Neural progenitor cell (in vitro differentiated cells): ENCODE results near the gene SKAP2.

ENCODE experiments used
- EZH2 ChIP-seq: fragments of 200-600 bp; sonication (generic); IDR thresholded peaks from 2 replicates; pipeline ENCODE4 v1.6.1; 2017; ENCODE audit warnings: antibody characterized with exemption, mild to moderate bottlenecking, moderate library complexity
- TF ChIP-seq, protein P1 (sequence below): fragments of 200-600 bp; sonication (generic); IDR thresholded peaks from 2 replicates; pipeline ENCODE4 v1.5.1; 2017; ENCODE audit warnings: antibody characterized with exemption, mild to moderate bottlenecking

DNA sequence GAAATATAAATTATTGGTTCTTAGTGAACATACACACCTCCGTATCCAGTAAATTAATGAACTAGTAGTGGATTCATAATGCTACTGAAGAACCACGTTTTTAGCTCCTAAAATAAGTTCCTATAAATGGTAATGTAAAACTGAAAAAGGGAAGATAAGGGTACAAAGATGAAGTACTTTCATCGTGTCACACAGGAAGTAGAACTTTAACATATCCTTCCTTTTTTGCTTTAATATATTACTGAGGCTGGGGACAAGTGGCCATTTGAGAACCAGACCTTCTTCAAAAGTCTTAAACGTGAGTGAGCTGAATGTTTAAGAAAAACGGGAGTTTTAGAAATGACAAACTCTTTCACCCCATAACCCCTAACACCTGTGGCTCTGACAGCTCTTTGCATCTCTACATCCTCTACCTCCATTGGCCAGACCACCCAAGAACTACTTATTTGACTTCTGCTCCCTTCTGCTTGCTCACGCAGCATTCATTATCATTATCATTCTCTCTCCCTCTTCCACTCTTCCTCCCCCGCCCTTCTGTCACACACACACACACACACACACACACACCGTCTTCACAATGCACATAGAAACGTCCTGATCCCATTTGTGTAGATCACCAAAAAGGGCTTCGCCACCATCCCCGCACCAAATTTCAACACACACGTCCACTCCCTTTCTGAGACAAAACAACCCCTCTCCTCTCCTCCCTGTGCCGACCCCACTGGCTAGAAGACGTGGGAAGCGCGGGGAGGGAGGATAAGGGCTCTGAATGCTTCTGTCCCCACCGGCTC lies 677 bp downstream of the SKAP2 start:
- TF ChIP-seq, protein P1, sequence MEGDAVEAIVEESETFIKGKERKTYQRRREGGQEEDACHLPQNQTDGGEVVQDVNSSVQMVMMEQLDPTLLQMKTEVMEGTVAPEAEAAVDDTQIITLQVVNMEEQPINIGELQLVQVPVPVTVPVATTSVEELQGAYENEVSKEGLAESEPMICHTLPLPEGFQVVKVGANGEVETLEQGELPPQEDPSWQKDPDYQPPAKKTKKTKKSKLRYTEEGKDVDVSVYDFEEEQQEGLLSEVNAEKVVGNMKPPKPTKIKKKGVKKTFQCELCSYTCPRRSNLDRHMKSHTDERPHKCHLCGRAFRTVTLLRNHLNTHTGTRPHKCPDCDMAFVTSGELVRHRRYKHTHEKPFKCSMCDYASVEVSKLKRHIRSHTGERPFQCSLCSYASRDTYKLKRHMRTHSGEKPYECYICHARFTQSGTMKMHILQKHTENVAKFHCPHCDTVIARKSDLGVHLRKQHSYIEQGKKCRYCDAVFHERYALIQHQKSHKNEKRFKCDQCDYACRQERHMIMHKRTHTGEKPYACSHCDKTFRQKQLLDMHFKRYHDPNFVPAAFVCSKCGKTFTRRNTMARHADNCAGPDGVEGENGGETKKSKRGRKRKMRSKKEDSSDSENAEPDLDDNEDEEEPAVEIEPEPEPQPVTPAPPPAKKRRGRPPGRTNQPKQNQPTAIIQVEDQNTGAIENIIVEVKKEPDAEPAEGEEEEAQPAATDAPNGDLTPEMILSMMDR = no peak
- TF ChIP-seq EZH2 = no peak
